Melanocyte of skin (primary cell): ENCODE results near the gene AARS1. TPM values are rescaled to one million over a fixed set of nuclear protein-coding genes. Genes with fewer than 3 reads are reported as not detected.

Source experiments
- small RNA-seq, 2 donors: library from RNA; depleted of rRNA; stranded (forward); fragments of <200 nt; gene quantifications; one replicate each; pipeline ENCODE3, GENCODE V24; 2012
- total RNA-seq, 2 donors: library from RNA; depleted of rRNA; stranded (reverse); fragments of >200 nt; gene quantifications; 2 replicates each; pipeline ENCODE4 v1.2.3, GENCODE V29; 2012

AARS1 gene
- 100 to 1,000 TPM in 1 of 2 donors, 10 to 100 TPM in 1; 67.1 to 102 TPM for total RNA-seq

DNA sequence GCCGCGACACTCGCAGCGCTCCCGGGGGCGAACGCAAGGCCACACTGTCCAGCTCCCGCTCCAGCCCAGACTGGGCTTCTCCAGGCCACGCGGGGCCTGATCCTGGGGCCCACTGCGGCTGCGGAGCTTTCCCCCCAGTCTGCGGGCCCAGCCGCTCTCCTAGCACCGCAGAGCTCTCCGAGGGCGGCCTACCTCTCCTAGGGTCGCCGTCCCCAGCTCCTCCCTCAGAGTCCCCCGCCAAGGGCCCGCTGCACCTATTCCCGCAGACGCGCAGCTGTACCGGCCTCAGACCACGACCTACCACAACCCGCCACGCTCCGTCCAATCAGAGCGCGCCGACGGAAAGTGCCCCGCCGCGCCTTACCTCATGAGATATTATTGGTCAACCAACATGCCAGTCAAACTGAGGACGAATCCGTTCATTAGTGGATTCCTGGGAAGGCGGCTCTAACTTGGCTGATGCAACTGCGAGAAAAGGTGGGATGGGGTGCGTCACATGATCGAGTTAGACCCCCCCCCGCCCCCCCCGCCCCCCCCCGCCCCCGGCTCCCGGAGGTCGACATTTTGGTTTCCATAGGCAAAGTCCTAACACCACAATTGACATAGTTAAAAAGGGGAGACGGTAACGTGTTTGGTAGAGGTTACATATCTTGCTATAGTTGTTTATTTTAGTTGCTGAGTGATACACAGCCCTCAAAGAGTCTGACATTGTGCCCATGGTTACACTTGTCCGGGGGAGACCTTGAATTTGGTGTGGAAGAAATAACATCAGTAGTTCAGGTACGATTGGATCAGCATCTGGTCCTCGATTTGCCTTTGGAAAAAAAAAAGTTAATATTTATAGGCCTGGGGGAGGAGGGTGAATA is at the start of gene AARS1:
Gene AARS1 (minus strand): TSS at position 278 of the 866 bp plus-strand sequence. CDS start 6,743 bp downstream, outside the sequence.

DNA sequence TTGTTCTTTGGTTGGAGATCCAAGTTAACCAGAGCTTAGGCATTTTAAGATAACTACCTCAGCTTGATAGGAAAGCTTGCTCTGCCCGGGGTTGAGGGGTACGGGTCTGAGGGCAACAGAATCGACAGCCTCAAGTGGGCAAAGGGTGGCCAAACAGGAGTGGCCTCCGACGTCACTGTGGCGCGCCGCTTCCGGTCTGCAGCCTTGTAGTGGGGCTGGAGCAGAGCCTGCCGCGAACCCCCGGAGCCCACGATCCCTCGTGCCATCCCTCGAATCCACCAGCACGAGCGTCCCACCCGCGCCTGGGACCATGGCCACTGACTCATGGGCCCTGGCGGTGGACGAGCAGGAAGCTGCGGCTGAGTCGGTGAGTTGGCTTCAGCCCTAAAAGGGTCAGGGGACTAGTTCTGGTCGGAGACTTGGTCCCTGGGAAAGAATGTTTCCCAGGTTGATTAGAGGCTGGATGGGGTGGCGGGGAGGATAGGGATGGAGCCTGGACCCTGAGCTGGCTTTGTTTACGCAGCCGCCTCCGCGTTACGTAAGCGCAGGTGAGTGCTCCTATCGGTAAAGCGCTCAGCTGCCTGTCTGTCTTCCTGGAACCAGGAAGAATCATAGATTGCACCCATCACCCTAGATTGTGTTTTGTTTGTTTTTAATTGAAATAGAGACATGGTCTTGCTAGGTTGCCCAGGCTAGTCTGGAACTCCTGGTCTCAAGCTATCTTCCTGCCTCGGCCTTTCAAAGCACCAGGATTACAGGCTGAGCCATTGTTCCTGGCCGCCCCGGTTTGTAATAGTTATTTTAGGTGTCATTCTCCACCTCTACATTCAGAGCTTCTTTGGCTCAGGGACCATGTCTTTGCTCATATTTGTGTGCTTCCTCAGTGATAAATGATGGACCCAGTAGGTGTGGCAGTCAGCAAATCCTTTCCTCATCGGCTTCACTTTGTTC is 10.0 kb upstream of the AARS1 start, which contains the start of gene DDX19B:
Gene DDX19B (plus strand): TSS at position 199 of the 951 bp plus-strand sequence. CDS start 112 bp downstream, at position 311.

GRCh38 chr16:70251629-70252354 is 37.5 kb downstream of the AARS1 start, which contains the start of gene EXOSC6:
TSS of gene EXOSC6 (minus strand) at chr16:70251940. CDS start at chr16:70251900, 40 bp downstream.

Small RNA genes lying within 50 kb of the gene (small RNA-seq; reads per million reads assigned to genes)
- gene AC009060.2 (0 reads per million in 2 donors), gene RN7SL279P (0 reads per million in 2 donors)

Other genes starting within 250 kb of the AARS1 start
- 10 to 100 TPM; 18.9 to 37.6 TPM for gene PDPR, start 175.2 kb downstream of the AARS1 start, total RNA-seq
- gene CLEC18C, start 115.7 kb downstream of the AARS1 start, total RNA-seq, result under 1 TPM; 0.33 to 0.34 TPM
- gene EXOSC6, start 37.6 kb downstream of the AARS1 start, total RNA-seq, result 10 to 100 TPM; 19.6 to 29.6 TPM
- gene DDX19B, start 9.7 kb upstream of the AARS1 start, total RNA-seq, result 10 to 100 TPM; 23.7 to 30.0 TPM
- 10 to 100 TPM; 37.9 to 49.3 TPM for gene DDX19A, start 57.4 kb upstream of the AARS1 start, total RNA-seq
- 10 to 100 TPM; 17.9 to 32.0 TPM for gene ST3GAL2, start 149.6 kb upstream of the AARS1 start, total RNA-seq
- gene FCSK, start 165.1 kb upstream of the AARS1 start, total RNA-seq, result 10 to 100 TPM in 1 of 2 donors, 1 to 10 TPM in 1; 8.0 to 14.5 TPM
- 10 to 100 TPM; 53.6 to 60.6 TPM for gene COG4, start 234.0 kb upstream of the AARS1 start, total RNA-seq
- gene SF3B3, start 234.3 kb upstream of the AARS1 start, total RNA-seq, result 100 to 1,000 TPM; 102 to 147 TPM